Measurements from ENCODE around the gene MGME1. TPM values are rescaled to one million over a fixed set of nuclear protein-coding genes. Genes with fewer than 3 reads are reported as not detected.

The MGME1 gene
- total RNA-seq, 1 experiment from 2014 or later = 42.8 TPM

DNA sequence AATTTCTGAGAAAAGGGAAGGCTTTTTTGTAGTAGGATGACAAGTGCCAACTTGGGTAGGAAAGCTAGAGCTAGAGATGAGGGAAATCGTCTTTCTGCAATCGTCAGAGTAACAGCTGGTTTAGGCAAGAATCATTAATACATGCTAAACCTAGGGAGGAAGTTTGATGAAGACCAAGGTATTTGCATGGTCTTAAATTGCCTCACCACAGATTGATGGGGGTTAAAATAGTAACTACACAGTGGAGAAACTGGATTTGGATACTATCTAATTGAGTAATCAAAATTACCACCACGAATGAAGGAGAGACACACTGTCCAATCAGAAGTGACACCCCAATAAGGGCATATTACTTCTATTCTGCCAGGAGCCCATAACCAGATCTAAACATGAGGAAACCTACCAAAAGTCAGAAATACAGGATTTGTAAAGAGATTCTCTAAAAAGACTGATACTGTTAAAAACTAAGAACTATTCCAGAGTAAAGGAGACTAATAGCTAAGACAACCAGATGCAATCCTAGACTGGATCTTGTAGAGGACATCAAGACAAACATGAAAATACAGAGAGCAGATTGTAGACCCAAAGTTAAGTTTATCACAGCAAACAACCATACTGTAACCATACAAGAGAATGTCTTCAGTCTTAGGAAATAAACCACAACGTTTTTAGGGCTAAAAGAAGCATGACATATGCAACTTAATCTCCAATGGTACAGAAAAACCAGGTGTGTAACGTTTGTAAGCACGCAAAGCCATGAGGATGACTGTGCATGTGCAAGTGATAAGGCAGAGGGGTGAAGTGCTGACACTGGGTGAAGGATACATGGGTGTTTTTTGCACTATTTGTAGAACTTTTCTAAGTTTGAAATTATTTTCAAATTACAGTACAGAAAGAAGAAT is 22.0 kb upstream of the MGME1 start:
- H3K9me3 ChIP-seq (ENCODE audit: insufficient read depth, low read depth) = no peaks in the 10 kb centered on the region
- H3K27me3 ChIP-seq (ENCODE audit: insufficient read depth, low read depth) = no peaks in the 10 kb centered on the region
- no peak overlapping the region for H3K4me3 ChIP-seq
- no peaks in the 10 kb centered on the region for H3K4me1 ChIP-seq (replicated peaks; ENCODE audit: insufficient read depth)
- no peak overlapping the region for H3K4me2 ChIP-seq
- H2AFZ ChIP-seq = no peak overlapping the region
- ChIA-PET POLR2A (ENCODE audit: unreplicated experiment) (no interaction called here), CTCF (no interaction called here)
- H3K79me2 ChIP-seq (ENCODE audit: low read depth) = no peaks in the 10 kb centered on the region; the same call in 1 of the 2 replicates
- no TSS peak for BruUV-seq (replicated peaks)
- TF ChIP-seq, protein P1, sequence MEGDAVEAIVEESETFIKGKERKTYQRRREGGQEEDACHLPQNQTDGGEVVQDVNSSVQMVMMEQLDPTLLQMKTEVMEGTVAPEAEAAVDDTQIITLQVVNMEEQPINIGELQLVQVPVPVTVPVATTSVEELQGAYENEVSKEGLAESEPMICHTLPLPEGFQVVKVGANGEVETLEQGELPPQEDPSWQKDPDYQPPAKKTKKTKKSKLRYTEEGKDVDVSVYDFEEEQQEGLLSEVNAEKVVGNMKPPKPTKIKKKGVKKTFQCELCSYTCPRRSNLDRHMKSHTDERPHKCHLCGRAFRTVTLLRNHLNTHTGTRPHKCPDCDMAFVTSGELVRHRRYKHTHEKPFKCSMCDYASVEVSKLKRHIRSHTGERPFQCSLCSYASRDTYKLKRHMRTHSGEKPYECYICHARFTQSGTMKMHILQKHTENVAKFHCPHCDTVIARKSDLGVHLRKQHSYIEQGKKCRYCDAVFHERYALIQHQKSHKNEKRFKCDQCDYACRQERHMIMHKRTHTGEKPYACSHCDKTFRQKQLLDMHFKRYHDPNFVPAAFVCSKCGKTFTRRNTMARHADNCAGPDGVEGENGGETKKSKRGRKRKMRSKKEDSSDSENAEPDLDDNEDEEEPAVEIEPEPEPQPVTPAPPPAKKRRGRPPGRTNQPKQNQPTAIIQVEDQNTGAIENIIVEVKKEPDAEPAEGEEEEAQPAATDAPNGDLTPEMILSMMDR (conservative IDR thresholded peaks at IDR 0.05) = no peak
- no peak for TF ChIP-seq EZH2 (IDR thresholded peaks at IDR 0.05; ENCODE audit: low read depth)
- intact Hi-C loops (cut with micrococcal nuclease; ENCODE audit: unreplicated experiment) = no loop called here
- peaks cover 85% of the 10 kb centered on the region for H3K36me3 ChIP-seq (ENCODE audit: low read depth)
- no peaks in the 10 kb centered on the region for H3K9me2 ChIP-seq (ENCODE audit: insufficient read depth)
- H4K20me1 ChIP-seq (ENCODE audit: insufficient read depth) = peaks cover 46% of the 10 kb centered on the region
- H3F3A ChIP-seq (ENCODE audit: insufficient read depth, low read depth) = peaks cover 74% of the 10 kb centered on the region
- no peak overlapping the region for H3K27ac ChIP-seq
- no peak for DNase-seq

DNA sequence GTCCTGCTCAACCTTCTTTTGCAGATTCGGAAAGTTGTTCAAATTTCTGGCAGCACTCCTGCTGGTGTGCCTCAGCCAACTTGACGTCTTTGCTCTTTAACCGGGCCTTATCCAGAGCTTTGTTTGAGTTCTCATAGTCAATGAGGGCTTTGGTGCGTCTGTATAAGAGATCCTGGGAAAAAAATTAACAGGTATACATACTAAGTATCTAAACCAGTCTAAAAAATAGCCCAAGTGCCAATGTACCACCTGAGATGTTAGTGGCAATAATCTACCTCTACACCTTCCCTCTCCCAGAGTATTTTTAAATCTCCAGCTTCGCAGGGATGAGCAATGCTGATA is 21.4 kb upstream of the MGME1 start:
- TF ChIP-seq, protein P1 (conservative IDR thresholded peaks at IDR 0.05) = no peak
- TF ChIP-seq EZH2 (IDR thresholded peaks at IDR 0.05; ENCODE audit: low read depth) = no peak
- Histone ChIP-seq H3K27ac (no peak overlapping the region), H4K20me1 (ENCODE audit: insufficient read depth) (peaks cover 50% of the 10 kb centered on the region), H2AFZ (no peak overlapping the region), H3K4me3 (no peak overlapping the region), H3K9me3 (ENCODE audit: insufficient read depth, low read depth) (no peaks in the 10 kb centered on the region), H3K27me3 (ENCODE audit: insufficient read depth, low read depth) (no peaks in the 10 kb centered on the region), H3K4me2 (no peak overlapping the region), H3K4me1 (replicated peaks; ENCODE audit: insufficient read depth) (no peaks in the 10 kb centered on the region), H3F3A (ENCODE audit: insufficient read depth, low read depth) (peaks cover 68% of the 10 kb centered on the region), H3K36me3 (ENCODE audit: low read depth) (peaks cover 89% of the 10 kb centered on the region), H3K9me2 (ENCODE audit: insufficient read depth) (no peaks in the 10 kb centered on the region), H3K79me2 (ENCODE audit: low read depth) (peaks cover 3% of the 10 kb centered on the region)
- ChIA-PET POLR2A (ENCODE audit: unreplicated experiment) (no interaction called here), CTCF (no interaction called here)
- intact Hi-C loops (cut with micrococcal nuclease; ENCODE audit: unreplicated experiment) = no loop called here
- DNase-seq = no peak
- no TSS peak for BruUV-seq (replicated peaks)

DNA sequence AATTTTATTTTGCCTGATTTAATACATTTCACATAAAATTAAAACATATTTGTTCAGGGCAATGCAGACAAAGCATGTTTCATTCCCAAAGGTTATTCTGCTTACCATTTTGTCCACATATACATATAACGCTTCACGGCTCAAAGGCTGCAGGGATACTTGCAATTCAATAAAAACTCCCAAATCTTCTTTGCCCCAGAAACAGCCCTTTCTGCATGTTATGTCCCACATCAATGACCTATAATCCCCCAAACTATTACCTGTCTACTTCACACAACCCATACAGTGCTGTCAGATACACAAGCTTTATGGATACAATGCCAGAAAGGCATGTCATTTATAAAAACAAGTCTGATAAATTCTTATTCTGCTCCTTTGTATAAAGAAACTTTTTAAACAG is 20.4 kb upstream of the MGME1 start:
- Histone ChIP-seq H2AFZ (no peak overlapping the region), H3F3A (ENCODE audit: insufficient read depth, low read depth) (peaks cover 61% of the 10 kb centered on the region), H4K20me1 (ENCODE audit: insufficient read depth) (peaks cover 50% of the 10 kb centered on the region), H3K4me1 (replicated peaks; ENCODE audit: insufficient read depth) (no peaks in the 10 kb centered on the region), H3K4me2 (no peak overlapping the region), H3K36me3 (ENCODE audit: low read depth) (peaks cover 89% of the 10 kb centered on the region), H3K79me2 (ENCODE audit: low read depth) (peaks cover 13% of the 10 kb centered on the region), H3K9me2 (ENCODE audit: insufficient read depth) (no peaks in the 10 kb centered on the region), H3K9me3 (ENCODE audit: insufficient read depth, low read depth) (no peaks in the 10 kb centered on the region), H3K4me3 (no peak overlapping the region), H3K27me3 (ENCODE audit: insufficient read depth, low read depth) (no peaks in the 10 kb centered on the region), H3K27ac (no peak overlapping the region)
- ChIA-PET CTCF (no interaction called here), POLR2A (ENCODE audit: unreplicated experiment) (interaction anchor here (0.7 kb wide), 1 partner anchor 284 kb away, joined by 5 read pairs; no protein-coding TSS in a partner anchor)
- BruUV-seq (replicated peaks) = no TSS peak
- TF ChIP-seq EZH2 (IDR thresholded peaks at IDR 0.05; ENCODE audit: low read depth) = no peak
- intact Hi-C loops (cut with micrococcal nuclease; ENCODE audit: unreplicated experiment) = no loop called here
- no peak for DNase-seq
